ENCODE measurements around the gene VSTM2B.

The VSTM2B gene

DNA sequence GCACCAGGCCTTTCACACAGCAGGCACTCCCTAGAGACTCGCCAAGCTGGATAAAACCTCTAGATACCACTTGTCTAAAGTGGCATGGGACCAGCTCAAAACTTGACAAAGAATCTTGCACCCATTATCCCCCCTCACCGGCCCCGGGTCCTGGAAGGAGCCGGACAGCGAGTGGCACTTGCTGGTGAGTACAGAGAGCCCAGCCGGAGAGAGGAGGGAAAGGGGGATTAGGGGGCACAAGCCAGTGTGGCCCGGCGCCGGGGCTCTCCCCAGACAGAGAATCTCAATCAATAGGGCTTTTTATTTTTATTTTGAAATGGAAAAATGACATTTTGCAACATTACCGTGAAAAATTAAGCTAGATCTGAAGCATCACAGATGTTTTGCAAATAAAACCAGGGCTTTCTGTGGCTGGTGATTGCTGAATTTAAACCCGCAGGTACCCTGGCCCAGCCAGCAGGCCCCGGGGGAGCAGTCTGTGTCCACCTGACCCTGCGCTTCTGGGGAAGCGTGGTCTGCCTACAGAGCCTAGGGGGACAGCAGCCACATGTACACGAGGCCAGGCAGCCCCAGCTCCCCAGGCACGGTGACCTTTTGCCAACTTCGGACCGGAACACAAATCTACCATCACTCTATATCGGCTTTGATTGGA is 10.0 kb upstream of the VSTM2B start:
- Histone ChIP-seq H3K23ac (ENCODE audit: low read depth, low read length, poor library complexity) (peak overlapping the region; percentile 73), H3K4me2 (ENCODE audit: insufficient read depth, low read length, poor library complexity, severe bottlenecking) (no peak overlapping the region), H2AK5ac (ENCODE audit: low read depth, low read length) (peak overlapping the region; percentile 84), H3K18ac (ENCODE audit: low read length) (no peak overlapping the region), H3K4me3 (ENCODE audit: low read length in 2 of 2) (no peak overlapping the region), H3K36me3 (replicated peaks in 1 of 2; ENCODE audit: control insufficient read depth in 2 of 2, insufficient read depth in 2 of 2, low read length in 2 of 2) (no peaks in the 10 kb centered on the region), H3K27me3 (ENCODE audit: control insufficient read depth in 3 of 3, insufficient read depth in 3 of 3, low read depth in 1 of 3, low read length in 3 of 3) (peaks cover 0 to 19% (median 14%) of the 10 kb centered on the region in 3 experiments), H2BK12ac (ENCODE audit: low read length) (no peak overlapping the region), H2AFZ (ENCODE audit: low read length) (no peak overlapping the region), H3K9me3 (replicated peaks in 1 of 2; ENCODE audit: control insufficient read depth in 2 of 2, insufficient read depth in 1 of 2, low read depth in 1 of 2, low read length in 2 of 2) (no peaks in the 10 kb centered on the region), H4K8ac (ENCODE audit: low read depth, low read length) (no peak overlapping the region), H3K14ac (ENCODE audit: low read length) (peak overlapping the region; percentile 31), H2BK120ac (ENCODE audit: low read depth, low read length) (no peak overlapping the region), H3K27ac (replicated peaks; ENCODE audit: low read length) (no peak overlapping the region), H3K79me1 (ENCODE audit: low read depth, low read length) (peaks cover 2% of the 10 kb centered on the region), H2BK5ac (ENCODE audit: low read length) (no peak overlapping the region), H3K4me1 (ENCODE audit: control insufficient read depth in 2 of 2, insufficient read depth in 1 of 2, low read depth in 1 of 2, low read length in 2 of 2) (no peaks in the 10 kb centered on the region), H4K91ac (ENCODE audit: low read depth, low read length, poor library complexity) (peak overlapping the region; percentile 43), H2BK15ac (ENCODE audit: low read length) (peak overlapping the region; percentile 49), H3K4ac (ENCODE audit: low read length) (no peak overlapping the region), H3K9ac (ENCODE audit: low read depth, low read length, poor library complexity) (no peak overlapping the region)
- WGBS, 2 donors (ENCODE audit: extremely low coverage in 2 of 2, insufficient read length in 2 of 2, insufficient replicate concordance in 1 of 2): no CpG with 5 or more reads among the region's 19 CpGs
- no peak for DNase-seq (ENCODE audit: low spot score)

- WGBS, 2 donors (ENCODE audit: extremely low coverage in 2 of 2, insufficient read length in 2 of 2, insufficient replicate concordance in 1 of 2): no CpG with 5 or more reads among the region's 9 CpGs
- H2BK15ac ChIP-seq (ENCODE audit: low read length): no peak overlapping the region
- H3K9me3 ChIP-seq (replicated peaks in 1 of 2; ENCODE audit: control insufficient read depth in 2 of 2, insufficient read depth in 1 of 2, low read depth in 1 of 2, low read length in 2 of 2): no peaks in the 10 kb centered on the region
- no peak overlapping the region for H3K4me2 ChIP-seq (ENCODE audit: insufficient read depth, low read length, poor library complexity, severe bottlenecking)
- H3K27me3 ChIP-seq (ENCODE audit: control insufficient read depth in 3 of 3, insufficient read depth in 3 of 3, low read depth in 1 of 3, low read length in 3 of 3): peaks cover 0 to 24% (median 14%) of the 10 kb centered on the region in 3 experiments
- H3K36me3 ChIP-seq (replicated peaks in 1 of 2; ENCODE audit: control insufficient read depth in 2 of 2, insufficient read depth in 2 of 2, low read length in 2 of 2): no peaks in the 10 kb centered on the region
- no peaks in the 10 kb centered on the region for H3K4me1 ChIP-seq (ENCODE audit: control insufficient read depth in 2 of 2, insufficient read depth in 1 of 2, low read depth in 1 of 2, low read length in 2 of 2)
- H2AK5ac ChIP-seq (ENCODE audit: low read depth, low read length): peak overlapping the region; percentile 71
- H2AFZ ChIP-seq (ENCODE audit: low read length): no peak overlapping the region
- H3K23ac ChIP-seq (ENCODE audit: low read depth, low read length, poor library complexity): no peak overlapping the region
- no peak for DNase-seq (ENCODE audit: low spot score)
- H3K4ac ChIP-seq (ENCODE audit: low read length): no peak overlapping the region
- no peak overlapping the region for H3K18ac ChIP-seq (ENCODE audit: low read length)
- H3K9ac ChIP-seq (ENCODE audit: low read depth, low read length, poor library complexity): no peak overlapping the region
- no peak overlapping the region for H2BK5ac ChIP-seq (ENCODE audit: low read length)
- H3K4me3 ChIP-seq (ENCODE audit: low read length in 2 of 2): no peak overlapping the region
- H3K14ac ChIP-seq (ENCODE audit: low read length): no peak overlapping the region
- no peak overlapping the region for H2BK120ac ChIP-seq (ENCODE audit: low read depth, low read length)
- H2BK12ac ChIP-seq (ENCODE audit: low read length): no peak overlapping the region
- no peak overlapping the region for H4K8ac ChIP-seq (ENCODE audit: low read depth, low read length)
- no peak overlapping the region for H3K27ac ChIP-seq (replicated peaks; ENCODE audit: low read length)
- no peak overlapping the region for H4K91ac ChIP-seq (ENCODE audit: low read depth, low read length, poor library complexity)
- peaks cover 2% of the 10 kb centered on the region for H3K79me1 ChIP-seq (ENCODE audit: low read depth, low read length)
These were observed 9.5 kb upstream of the VSTM2B start for GRCh38 chr19:29516358-29516725.

GRCh38 chr19:29516821-29517395 is 8.9 kb upstream of the VSTM2B start:
- H2BK15ac ChIP-seq (ENCODE audit: low read length): peak overlapping the region; percentile 39
- no peak overlapping the region for H2BK5ac ChIP-seq (ENCODE audit: low read length)
- no peak overlapping the region for H2AFZ ChIP-seq (ENCODE audit: low read length)
- no peaks in the 10 kb centered on the region for H3K9me3 ChIP-seq (replicated peaks in 1 of 2; ENCODE audit: control insufficient read depth in 2 of 2, insufficient read depth in 1 of 2, low read depth in 1 of 2, low read length in 2 of 2)
- no peak overlapping the region for H3K9ac ChIP-seq (ENCODE audit: low read depth, low read length, poor library complexity)
- H3K14ac ChIP-seq (ENCODE audit: low read length): no peak overlapping the region
- H3K4me3 ChIP-seq (ENCODE audit: low read length in 2 of 2): no peak overlapping the region
- no peak for DNase-seq (ENCODE audit: low spot score)
- no peak overlapping the region for H4K8ac ChIP-seq (ENCODE audit: low read depth, low read length)
- H3K36me3 ChIP-seq (replicated peaks in 1 of 2; ENCODE audit: control insufficient read depth in 2 of 2, insufficient read depth in 2 of 2, low read length in 2 of 2): no peaks in the 10 kb centered on the region
- H3K27ac ChIP-seq (replicated peaks; ENCODE audit: low read length): no peak overlapping the region
- H3K4me1 ChIP-seq (ENCODE audit: control insufficient read depth in 2 of 2, insufficient read depth in 1 of 2, low read depth in 1 of 2, low read length in 2 of 2): no peaks in the 10 kb centered on the region
- no peak overlapping the region for H3K23ac ChIP-seq (ENCODE audit: low read depth, low read length, poor library complexity)
- H2AK5ac ChIP-seq (ENCODE audit: low read depth, low read length): peak overlapping the region; percentile 71
- peaks cover 0 to 29% (median 13%) of the 10 kb centered on the region in 3 experiments for H3K27me3 ChIP-seq (ENCODE audit: control insufficient read depth in 3 of 3, insufficient read depth in 3 of 3, low read depth in 1 of 3, low read length in 3 of 3)
- H2BK120ac ChIP-seq (ENCODE audit: low read depth, low read length): no peak overlapping the region
- WGBS, 2 donors (ENCODE audit: extremely low coverage in 2 of 2, insufficient read length in 2 of 2, insufficient replicate concordance in 1 of 2): no CpG with 5 or more reads among the region's 9 CpGs
- H3K4ac ChIP-seq (ENCODE audit: low read length): no peak overlapping the region
- H4K91ac ChIP-seq (ENCODE audit: low read depth, low read length, poor library complexity): no peak overlapping the region
- no peak overlapping the region for H3K18ac ChIP-seq (ENCODE audit: low read length)
- H3K79me1 ChIP-seq (ENCODE audit: low read depth, low read length): peaks cover 2% of the 10 kb centered on the region
- H2BK12ac ChIP-seq (ENCODE audit: low read length): no peak overlapping the region
- H3K4me2 ChIP-seq (ENCODE audit: insufficient read depth, low read length, poor library complexity, severe bottlenecking): no peak overlapping the region

- H3K4me3 ChIP-seq (ENCODE audit: low read length in 2 of 2): no peak overlapping the region
- H3K9me3 ChIP-seq (replicated peaks in 1 of 2; ENCODE audit: control insufficient read depth in 2 of 2, insufficient read depth in 1 of 2, low read depth in 1 of 2, low read length in 2 of 2): no peaks in the 10 kb centered on the region
- H2BK15ac ChIP-seq (ENCODE audit: low read length): peak overlapping the region; percentile 39
- no peak overlapping the region for H4K91ac ChIP-seq (ENCODE audit: low read depth, low read length, poor library complexity)
- no peak overlapping the region for H4K8ac ChIP-seq (ENCODE audit: low read depth, low read length)
- H2BK120ac ChIP-seq (ENCODE audit: low read depth, low read length): no peak overlapping the region
- H3K4me1 ChIP-seq (ENCODE audit: control insufficient read depth in 2 of 2, insufficient read depth in 1 of 2, low read depth in 1 of 2, low read length in 2 of 2): no peaks in the 10 kb centered on the region
- no peak overlapping the region for H3K18ac ChIP-seq (ENCODE audit: low read length)
- H3K23ac ChIP-seq (ENCODE audit: low read depth, low read length, poor library complexity): no peak overlapping the region
- H3K79me1 ChIP-seq (ENCODE audit: low read depth, low read length): peaks cover 2% of the 10 kb centered on the region
- no peak overlapping the region for H2AFZ ChIP-seq (ENCODE audit: low read length)
- no peak overlapping the region for H3K27ac ChIP-seq (replicated peaks; ENCODE audit: low read length)
- peak overlapping the region; percentile 18 for H2AK5ac ChIP-seq (ENCODE audit: low read depth, low read length)
- WGBS, 2 donors (ENCODE audit: extremely low coverage in 2 of 2, insufficient read length in 2 of 2, insufficient replicate concordance in 1 of 2): no CpG with 5 or more reads among the region's 4 CpGs
- H2BK5ac ChIP-seq (ENCODE audit: low read length): no peak overlapping the region
- H2BK12ac ChIP-seq (ENCODE audit: low read length): no peak overlapping the region
- H3K27me3 ChIP-seq (ENCODE audit: control insufficient read depth in 3 of 3, insufficient read depth in 3 of 3, low read depth in 1 of 3, low read length in 3 of 3): peaks cover 0 to 31% (median 13%) of the 10 kb centered on the region in 3 experiments
- no peak overlapping the region for H3K4ac ChIP-seq (ENCODE audit: low read length)
- DNase-seq (ENCODE audit: low spot score): no peak
- no peak overlapping the region for H3K9ac ChIP-seq (ENCODE audit: low read depth, low read length, poor library complexity)
- no peaks in the 10 kb centered on the region for H3K36me3 ChIP-seq (replicated peaks in 1 of 2; ENCODE audit: control insufficient read depth in 2 of 2, insufficient read depth in 2 of 2, low read length in 2 of 2)
- H3K14ac ChIP-seq (ENCODE audit: low read length): no peak overlapping the region
- H3K4me2 ChIP-seq (ENCODE audit: insufficient read depth, low read length, poor library complexity, severe bottlenecking): no peak overlapping the region
These were observed 8.4 kb upstream of the VSTM2B start for GRCh38 chr19:29517412-29517811.

Measured in neuronal stem cell (in vitro differentiated cells).